Measurements from ENCODE around the gene ANAPC13. TPM values are rescaled to one million over a fixed set of nuclear protein-coding genes. Genes with fewer than 3 reads are reported as not detected.

ANAPC13 gene
- total and polyA plus RNA-seq, 10 of the 15 experiments (the other 5 are each of a cell fraction or from before 2014, with no cell fraction given), result 34.9 to 139 (median 83.0) TPM

DNA sequence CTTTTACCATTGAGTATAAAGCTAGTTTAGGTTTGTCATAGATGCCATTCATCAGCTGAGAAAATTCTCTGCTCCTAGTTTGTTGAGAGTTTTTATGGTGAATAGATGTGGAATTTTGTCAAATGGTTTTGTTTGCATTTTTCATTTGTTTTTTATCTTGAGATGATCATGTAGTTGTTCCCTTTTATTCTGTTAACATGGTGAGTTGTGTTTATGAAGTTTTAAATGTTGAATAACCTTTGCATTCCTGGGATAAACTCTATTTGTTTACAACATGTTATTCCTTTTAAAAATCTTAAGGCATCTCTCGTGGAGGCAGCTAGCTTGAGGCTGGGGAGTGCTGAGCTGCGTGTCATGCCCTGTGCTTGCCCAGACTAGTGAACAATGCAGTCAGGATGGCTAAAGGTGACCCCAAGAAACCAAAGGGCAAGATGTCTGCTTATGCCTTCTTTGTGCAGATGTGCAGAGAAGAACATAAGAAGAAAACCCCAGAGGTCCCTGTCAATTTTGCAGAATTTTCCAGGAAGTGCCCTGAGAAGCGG is 48.5 kb downstream of the ANAPC13 start:
- 7% methylated on average over 3 of the region's 3 CpGs for WGBS (ENCODE audit: insufficient coverage, insufficient replicate concordance, low lambda C conversion rate, missing lambda C conversion rate)
- ChIA-PET POLR2A (no interaction called here), SMC1A (ENCODE audit: uncharacterized antibody, unreplicated experiment) (interaction anchor here (1.0 kb wide), 1 partner anchor 44 kb away, joined by 3 read pairs; no protein-coding TSS in a partner anchor), CTCF (no interaction called here), RAD21 (ENCODE audit: unreplicated experiment) (no interaction called here)
- Histone ChIP-seq H3K4me2 (ENCODE audit: control insufficient read depth, insufficient read depth) (no peak overlapping the region), H3K9ac (ENCODE audit: control insufficient read depth, insufficient read depth, low read length) (no peak overlapping the region), H4K20me1 (ENCODE audit: control insufficient read depth, insufficient read depth) (no peaks in the 10 kb centered on the region), H3K27me3 (replicated peaks in 1 of 2; ENCODE audit: control insufficient read depth in 2 of 2, insufficient read depth in 2 of 2, low read length in 1 of 2) (peaks cover 0 to 2% of the 10 kb centered on the region in 2 experiments; a peak in 1 of 4 replicates), H3K4me3 (no peak overlapping the region), H3K36me3 (ENCODE audit: control insufficient read depth in 2 of 2, insufficient read depth in 2 of 2, low read length in 1 of 2) (no peaks in the 10 kb centered on the region), H3K27ac (ENCODE audit: control insufficient read depth, insufficient read depth) (no peak overlapping the region), H2AFZ (ENCODE audit: control insufficient read depth, low read depth, low read length) (no peak overlapping the region), H3K9me3 (replicated peaks; ENCODE audit: control insufficient read depth, insufficient read depth, low read length) (no peaks in the 10 kb centered on the region), H3K4me1 (ENCODE audit: control insufficient read depth, insufficient read depth, low read length) (no peaks in the 10 kb centered on the region), H3K79me2 (ENCODE audit: control insufficient read depth, insufficient read depth, low read length) (no peaks in the 10 kb centered on the region)
- ATAC-seq (no peak), FAIRE-seq (no peak), DNase-seq (ENCODE audit: low read depth, low spot score) (no peak)
- intact Hi-C loops (cut with micrococcal nuclease; ENCODE audit: unreplicated experiment) (no loop called here), in situ Hi-C loops (cut with MboI) (no loop called here)
- BruUV-seq (replicated peaks), result no TSS peak
- no peak for TF ChIP-seq HDAC2 (IDR thresholded peaks at IDR 0.05)
- TF ChIP-seq FOS (IDR thresholded peaks at IDR 0.05; ENCODE audit: borderline replicate concordance, extremely low read depth, insufficient read length), result no peak
- no peak for TF ChIP-seq SIN3A (IDR thresholded peaks at IDR 0.05; ENCODE audit: low read depth, low read length)
- TF ChIP-seq IRF5 (IDR thresholded peaks at IDR 0.05; ENCODE audit: borderline replicate concordance), result no peak
- no peak for TF ChIP-seq SRF (IDR thresholded peaks at IDR 0.05; ENCODE audit: low read depth in 2 of 2, low read length in 2 of 2)
- no peak for TF ChIP-seq MTA2 (IDR thresholded peaks at IDR 0.05; ENCODE audit: low read depth)
- no peak for TF ChIP-seq GATAD2B (conservative IDR thresholded peaks at IDR 0.05; ENCODE audit: low read depth)
- TF ChIP-seq MLLT1 (IDR thresholded peaks at IDR 0.05), result no peak
- TF ChIP-seq CTCF (IDR thresholded peaks at IDR 0.05 in 2 of 3, conservative IDR thresholded peaks at IDR 0.05 in 1 of 3; ENCODE audit: control insufficient read depth in 2 of 3, extremely low read depth in 1 of 3, insufficient read depth in 1 of 3, low read depth in 3 of 3, low read length in 3 of 3), result no peak
- TF ChIP-seq NFXL1 (IDR thresholded peaks at IDR 0.05; ENCODE audit: borderline replicate concordance), result no peak
- no peak for TF ChIP-seq HDAC6 (IDR thresholded peaks at IDR 0.05; ENCODE audit: unreplicated experiment)
- TF ChIP-seq STAT3 (IDR thresholded peaks at IDR 0.05; ENCODE audit: low read depth, low read length), result no peak
- TF ChIP-seq RUNX3 (IDR thresholded peaks at IDR 0.05; ENCODE audit: low read length), result no peak
- no peak for TF ChIP-seq REST (IDR thresholded peaks at IDR 0.05; ENCODE audit: low read depth, low read length)
- no peak for TF ChIP-seq CREB1 (IDR thresholded peaks at IDR 0.05; ENCODE audit: low read depth)
